NCI-H748 treated with DMSO at 0.1 percent for 48 hours (cell line): ENCODE measurements around the gene HEPH.
"Not testable (repeated sequence)": the region's sequence is repeated elsewhere in the genome, so short reads cannot be mapped to it uniquely, and the experiment has no call there.

Experiments
- DNase-seq: peaks from one replicate; lab custom pipeline; 2025; lab: John Stamatoyannopoulos, UW

HEPH gene, protein sequence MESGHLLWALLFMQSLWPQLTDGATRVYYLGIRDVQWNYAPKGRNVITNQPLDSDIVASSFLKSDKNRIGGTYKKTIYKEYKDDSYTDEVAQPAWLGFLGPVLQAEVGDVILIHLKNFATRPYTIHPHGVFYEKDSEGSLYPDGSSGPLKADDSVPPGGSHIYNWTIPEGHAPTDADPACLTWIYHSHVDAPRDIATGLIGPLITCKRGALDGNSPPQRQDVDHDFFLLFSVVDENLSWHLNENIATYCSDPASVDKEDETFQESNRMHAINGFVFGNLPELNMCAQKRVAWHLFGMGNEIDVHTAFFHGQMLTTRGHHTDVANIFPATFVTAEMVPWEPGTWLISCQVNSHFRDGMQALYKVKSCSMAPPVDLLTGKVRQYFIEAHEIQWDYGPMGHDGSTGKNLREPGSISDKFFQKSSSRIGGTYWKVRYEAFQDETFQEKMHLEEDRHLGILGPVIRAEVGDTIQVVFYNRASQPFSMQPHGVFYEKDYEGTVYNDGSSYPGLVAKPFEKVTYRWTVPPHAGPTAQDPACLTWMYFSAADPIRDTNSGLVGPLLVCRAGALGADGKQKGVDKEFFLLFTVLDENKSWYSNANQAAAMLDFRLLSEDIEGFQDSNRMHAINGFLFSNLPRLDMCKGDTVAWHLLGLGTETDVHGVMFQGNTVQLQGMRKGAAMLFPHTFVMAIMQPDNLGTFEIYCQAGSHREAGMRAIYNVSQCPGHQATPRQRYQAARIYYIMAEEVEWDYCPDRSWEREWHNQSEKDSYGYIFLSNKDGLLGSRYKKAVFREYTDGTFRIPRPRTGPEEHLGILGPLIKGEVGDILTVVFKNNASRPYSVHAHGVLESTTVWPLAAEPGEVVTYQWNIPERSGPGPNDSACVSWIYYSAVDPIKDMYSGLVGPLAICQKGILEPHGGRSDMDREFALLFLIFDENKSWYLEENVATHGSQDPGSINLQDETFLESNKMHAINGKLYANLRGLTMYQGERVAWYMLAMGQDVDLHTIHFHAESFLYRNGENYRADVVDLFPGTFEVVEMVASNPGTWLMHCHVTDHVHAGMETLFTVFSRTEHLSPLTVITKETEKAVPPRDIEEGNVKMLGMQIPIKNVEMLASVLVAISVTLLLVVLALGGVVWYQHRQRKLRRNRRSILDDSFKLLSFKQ

DNA sequence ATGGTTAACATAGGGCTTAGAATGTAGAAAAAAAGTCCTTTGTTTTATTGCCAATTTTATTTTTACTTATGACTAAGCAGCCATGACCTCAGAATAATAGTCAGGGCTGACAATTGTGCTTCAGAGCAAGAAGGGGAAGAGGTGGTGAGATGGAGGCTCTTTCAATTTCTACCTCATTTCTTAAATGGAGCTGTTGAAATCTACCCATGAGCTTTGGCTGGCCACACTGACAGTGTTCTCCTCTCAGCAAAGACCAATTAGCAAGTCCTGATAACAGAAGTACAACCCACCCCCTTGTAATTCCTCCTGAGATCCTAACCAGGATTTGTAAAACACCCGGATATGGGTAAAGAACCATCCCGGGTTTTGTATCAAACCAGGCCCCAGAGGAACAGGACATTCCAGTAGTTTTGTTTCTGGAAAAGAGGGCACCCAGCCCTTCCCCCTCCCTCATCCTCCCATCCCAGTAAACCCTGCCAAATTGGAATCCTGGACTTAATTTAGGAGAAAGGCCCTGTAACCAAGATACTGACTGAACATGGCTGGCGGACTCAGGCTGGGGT is at the start of gene HEPH:
HEPH (plus strand) TSS at position 399 of the 563 bp plus-strand sequence. CDS start 6,324 bp downstream, outside the sequence.
- no peak for DNase-seq

DNA sequence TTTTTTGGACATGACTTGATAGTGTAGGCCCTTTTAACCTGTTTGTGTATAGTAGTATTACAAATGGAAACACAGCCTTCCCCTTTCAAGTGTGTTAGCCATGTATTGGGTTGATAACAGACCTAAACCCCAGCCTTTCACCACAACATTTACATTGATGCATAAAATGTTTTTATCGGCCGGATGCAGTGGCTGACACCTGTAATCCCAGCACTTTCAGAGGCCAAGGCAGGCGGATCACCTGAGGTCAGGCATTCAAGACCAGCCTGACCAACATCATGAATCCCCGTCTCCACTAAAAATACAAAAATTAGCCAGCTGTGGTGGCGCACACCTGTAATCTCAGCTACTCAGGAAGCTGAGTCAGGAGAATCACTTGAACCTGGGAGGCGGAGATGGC is 45.3 kb upstream of the HEPH start:
- DNase-seq = not testable (repeated sequence)

DNA sequence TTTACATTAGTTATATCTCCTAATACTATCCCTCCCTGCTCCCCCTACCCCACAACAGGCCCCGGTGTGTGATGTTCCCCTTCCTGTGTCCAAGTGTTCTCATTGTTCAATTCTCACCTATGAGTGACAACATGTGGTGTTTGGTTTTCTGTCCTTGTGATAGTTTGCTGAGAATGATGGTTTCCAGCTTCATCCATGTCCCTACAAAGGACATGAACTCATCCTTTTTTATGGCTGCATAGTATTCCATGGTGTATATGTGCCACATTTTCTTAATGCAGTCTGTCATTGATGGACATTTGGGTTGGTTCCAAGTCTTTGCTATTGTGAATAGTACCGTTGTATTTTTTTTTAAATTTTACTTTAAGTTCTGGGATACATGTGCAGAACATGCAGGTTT is 42.7 kb upstream of the HEPH start:
- DNase-seq = not testable (repeated sequence)

DNA sequence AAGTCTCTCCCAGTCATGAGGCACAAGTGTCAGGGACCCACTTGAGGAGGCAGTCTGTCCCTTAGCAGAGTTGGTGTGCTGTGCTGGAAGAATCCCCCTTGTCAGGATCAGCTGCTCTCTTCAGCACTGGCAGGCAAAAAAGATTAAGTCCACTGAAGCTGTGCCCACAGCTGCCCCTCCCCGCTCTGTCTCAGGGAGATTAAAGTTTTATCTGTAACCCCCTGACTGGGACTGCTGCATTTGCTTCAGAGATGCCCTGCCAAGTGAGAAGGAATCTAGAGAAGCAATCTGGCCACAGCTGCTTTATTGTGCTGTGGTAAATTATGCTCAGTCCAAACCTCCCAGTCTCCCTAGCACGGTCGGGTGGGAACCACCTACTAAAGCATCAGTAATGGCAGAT is 37.4 kb upstream of the HEPH start:
- no peak for DNase-seq

DNA sequence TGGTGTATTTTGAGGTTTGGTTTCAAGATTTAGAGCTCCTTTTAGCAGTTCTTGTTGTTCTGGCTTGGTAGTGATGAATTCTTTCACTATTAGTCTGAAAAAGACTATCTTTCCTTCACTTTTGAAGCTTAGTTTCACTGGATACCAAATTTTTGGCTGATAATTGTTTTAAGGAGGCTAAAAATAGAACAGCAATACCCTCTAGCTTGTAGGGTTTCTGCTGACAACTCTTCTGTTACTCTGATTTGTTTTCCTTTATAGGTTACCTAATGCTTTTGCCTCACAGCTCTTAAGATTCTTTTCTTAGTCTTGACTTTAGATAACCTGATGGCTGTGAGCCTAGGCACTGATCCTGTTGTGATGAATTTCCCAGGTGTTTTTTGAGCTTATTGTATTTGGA is 33.6 kb upstream of the HEPH start:
- DNase-seq = no peak

DNA sequence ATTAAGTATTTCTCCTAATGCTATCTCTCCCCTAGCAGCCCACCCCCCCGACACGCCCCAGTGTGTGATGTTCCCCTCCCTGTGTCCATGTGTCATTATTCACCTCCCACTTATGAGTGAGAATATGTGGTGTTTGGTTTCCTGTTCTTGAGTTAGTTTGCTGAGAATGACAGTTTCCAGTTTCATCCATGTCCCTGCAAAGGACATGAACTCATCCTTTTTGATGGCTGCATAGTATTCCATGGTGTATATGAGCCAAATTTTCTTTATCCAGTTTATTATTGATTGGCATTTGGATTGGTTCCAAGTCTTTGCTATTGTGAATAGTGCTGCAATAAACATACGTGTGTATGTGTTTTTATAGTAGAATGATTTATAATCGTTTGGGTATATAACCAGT is 28.8 kb upstream of the HEPH start:
- not testable (repeated sequence) for DNase-seq

DNA sequence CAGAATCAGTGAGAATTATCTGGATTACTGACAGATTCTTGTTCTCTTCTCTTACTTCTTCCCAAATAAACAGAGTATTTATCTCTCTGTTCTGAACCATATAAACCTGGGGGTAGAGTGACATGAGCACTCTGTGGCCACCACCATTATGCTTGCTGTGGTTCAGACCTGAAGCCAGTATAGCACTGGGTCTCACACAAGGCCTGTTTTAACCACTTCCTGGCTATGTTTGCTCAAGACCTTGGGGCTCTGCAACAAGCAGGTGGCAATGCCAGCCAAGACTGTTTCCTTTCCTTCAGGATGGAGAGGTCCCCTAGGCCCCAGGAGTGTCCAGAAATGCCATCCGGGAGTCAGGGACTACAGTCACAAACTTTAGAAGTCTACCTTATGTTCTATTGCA is 21.7 kb upstream of the HEPH start:
- no peak for DNase-seq

DNA sequence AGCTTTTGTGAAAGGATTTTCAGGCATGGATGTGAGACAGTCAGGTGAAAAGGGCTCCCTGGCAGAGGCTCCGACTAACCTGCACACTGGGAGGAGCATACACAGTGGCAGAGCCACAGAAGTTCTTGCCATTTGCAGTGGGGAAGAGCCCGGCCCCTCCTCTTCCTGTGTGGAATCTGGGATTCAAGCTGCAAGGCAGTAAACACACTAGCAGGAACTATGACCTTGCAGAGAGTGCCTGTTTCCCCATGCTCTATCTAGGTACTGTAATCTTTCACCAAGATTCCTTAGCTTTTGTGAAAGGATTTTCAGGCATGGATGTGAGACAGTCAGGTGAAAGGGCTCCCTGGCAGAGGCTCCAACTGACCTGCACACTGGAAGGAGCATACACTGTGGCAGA is 19.8 kb upstream of the HEPH start:
- no peak for DNase-seq

DNA sequence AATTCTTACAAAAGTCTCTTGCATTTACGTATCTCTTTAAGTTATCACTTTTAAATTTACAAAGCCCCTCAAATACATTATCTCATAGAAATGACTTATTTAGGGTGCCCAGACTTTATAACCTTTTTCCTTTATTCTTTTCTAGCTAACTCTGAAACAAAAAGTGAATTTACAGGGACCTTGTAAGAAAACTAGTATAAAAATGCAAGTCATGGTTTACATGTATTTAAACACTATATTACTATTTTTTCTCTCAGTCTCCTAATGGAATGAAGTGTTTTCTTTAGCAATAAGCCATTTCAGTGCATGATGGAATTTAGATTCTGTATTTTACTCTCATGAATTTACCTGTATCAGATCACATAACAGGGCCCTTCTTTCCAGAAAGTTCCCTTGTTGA is 14.5 kb upstream of the HEPH start:
- no peak for DNase-seq

DNA sequence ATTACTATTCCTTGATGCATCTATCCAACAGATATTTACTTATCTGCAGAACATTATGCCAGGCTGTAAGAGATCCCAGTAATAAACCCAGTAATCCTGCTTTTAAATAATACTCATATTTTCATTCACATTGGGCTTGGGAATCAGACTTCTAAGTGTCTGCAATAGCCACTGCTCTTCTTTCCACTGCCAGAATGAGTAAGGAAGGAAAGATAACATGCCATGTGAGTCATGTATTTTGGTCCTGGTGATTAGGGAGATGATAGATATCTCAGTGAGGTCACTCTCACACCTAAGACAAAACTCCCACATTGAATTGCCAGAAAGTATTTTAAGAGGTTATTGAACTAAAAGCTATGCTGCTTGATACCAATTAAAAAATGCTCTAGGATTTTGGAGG is 13.9 kb upstream of the HEPH start:
- DNase-seq = no peak

DNA sequence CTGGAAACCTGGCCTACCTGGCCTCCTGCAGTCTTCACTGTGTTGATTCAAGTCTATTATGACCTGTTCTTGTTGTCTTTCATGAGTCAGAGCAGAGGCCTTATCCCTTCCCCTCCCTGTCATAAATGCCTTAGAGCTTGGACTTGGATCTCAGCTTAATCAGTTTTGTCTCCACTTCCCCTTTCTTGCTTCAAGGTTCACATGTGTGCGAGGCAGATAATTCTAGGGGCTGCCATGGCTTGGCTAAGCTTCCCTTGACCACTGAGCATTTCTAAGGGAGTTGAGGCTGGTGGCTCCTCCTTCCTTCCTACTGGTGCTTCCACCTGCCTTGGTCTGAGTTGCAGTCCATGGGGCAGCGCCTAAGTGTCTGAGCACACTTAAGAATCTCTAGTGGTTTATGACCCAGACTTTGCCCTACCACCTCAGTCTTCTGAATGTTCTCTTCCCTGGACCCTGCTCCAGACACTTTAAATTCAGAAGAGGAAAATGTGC is 1.7 kb upstream of the HEPH start:
- no peak for DNase-seq

DNA sequence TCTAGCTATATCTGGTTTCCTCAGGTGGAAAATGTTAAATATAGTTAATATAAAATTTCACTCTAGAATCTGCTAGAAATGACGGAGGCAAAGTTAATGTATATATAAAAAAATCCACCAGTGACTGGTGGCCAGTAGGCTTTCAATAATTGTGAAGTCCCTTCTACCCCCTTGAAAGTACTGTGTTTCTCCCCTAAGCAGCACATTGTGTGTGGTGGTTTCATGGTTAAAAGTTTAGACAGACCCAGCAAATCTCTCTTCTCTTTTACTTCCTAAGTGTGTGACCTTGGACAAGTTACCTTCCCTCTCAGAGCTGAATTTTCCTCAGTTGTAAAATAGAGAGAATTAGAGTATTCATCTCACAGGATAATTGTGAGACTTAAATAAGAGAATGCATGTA is 600 bp upstream of the HEPH start:
- DNase-seq = no peak

DNA sequence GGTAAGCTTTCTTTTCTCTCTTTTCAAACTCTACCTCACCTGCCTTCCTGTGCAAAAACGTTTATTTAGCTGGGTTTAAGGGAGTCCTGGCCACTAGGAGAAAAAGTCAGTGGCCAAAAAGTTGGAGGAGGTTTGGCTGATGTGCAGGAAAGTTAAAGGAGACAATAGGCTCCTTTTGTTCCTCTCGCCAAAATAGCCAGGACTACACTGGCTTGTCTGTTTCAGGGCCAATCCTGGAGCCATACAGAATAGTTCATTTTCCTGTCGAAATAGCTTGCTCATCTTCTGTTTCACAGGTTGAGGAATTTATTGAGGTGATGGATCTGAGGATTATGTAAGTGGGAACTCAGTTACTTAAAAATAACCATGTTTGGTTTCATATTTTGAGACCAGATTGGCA is 423 bp downstream of the HEPH start:
- DNase-seq = no peak

DNA sequence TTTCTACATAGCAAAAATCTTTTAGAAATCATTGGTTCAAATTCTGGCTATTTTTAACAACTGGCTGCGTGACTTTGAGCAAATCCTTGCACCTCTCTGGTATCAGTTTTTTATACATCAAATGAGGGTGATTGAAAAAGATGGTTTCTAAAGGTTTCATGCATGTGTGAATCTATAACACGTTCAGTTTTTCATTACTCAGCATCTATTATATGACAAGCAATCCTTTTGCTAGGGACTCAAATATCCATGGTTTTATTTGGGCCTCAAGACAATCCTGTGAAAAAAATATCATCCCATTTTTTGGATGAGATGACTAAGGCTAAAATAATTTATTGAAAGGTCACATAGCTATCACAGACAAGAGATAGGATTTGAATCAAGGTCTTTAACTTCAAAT is 884 bp downstream of the HEPH start:
- no peak for DNase-seq

DNA sequence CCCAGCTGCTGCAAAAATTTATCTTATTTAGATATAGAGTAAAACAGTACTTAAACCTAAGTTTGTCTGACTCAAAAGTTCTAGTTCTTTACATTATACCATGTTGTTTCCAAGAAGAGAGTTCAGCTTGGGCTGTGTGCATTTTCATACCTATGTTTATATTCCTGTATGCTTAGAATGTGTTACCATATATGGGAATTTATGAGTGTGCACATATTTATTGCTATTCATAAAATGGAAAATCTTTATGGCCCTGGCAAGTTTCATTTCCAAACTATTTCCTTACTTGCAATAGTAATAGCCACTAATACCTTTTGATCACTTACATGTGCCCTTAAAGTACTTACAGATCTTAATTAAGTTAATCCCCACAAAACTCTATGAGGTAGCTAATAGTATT is 2.6 kb downstream of the HEPH start:
- no peak for DNase-seq

DNA sequence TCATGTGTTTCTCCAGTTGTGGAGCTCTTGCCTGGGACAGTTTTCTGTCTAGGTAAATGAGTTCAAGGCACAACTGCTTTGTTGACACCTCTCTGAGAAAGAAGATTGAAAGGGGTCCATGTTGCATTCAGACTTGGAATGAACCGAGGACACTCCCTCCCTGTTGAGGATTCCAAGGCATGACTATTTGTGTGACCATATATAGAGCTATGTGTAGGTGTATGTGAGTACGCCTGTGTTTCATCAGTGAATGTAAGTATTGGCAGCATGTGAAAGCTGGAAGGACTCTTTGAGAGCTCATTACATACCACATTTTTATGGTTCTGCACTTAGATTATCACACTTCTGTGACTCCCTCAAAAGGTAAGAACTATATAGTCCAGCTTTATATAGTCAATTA is 3.4 kb downstream of the HEPH start:
- no peak for DNase-seq

DNA sequence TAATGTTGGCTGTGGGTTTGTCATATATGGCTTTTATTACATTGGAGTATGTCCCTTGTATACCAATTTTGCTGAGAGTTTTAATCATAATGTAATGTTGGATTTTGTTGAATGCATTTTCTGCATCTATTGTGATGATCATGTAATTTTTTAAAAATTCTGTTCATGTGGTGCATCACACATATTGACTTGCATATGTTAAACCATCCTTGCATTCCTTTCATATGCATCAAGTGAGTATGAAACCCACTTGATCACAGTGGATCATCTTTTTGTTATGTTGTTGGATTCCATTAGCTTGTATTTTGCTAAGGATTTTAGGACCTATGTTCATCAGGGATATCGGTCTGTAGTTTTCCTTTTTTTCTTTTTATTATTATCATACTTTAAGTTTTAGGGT is 12.1 kb downstream of the HEPH start:
- DNase-seq = no peak

DNA sequence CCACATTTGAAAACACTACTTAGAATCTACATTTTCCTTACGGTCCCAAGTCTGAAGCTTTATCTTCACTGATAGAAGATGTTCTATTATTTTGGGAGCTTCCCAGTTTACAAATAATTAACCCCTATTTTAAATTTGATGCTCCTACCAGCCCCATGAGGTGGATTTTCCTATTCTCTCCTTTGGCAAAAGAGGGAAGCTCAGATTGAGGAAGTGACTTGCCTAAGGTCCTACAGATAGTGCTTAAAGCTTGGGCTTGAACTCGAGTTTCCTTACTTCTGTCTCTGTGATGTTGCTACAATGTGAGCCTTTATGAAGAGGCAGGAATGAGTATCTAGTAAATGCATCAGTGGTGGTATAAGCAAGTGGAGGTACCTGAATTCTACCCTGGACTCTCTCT is 27.5 kb downstream of the HEPH start:
- no peak for DNase-seq

DNA sequence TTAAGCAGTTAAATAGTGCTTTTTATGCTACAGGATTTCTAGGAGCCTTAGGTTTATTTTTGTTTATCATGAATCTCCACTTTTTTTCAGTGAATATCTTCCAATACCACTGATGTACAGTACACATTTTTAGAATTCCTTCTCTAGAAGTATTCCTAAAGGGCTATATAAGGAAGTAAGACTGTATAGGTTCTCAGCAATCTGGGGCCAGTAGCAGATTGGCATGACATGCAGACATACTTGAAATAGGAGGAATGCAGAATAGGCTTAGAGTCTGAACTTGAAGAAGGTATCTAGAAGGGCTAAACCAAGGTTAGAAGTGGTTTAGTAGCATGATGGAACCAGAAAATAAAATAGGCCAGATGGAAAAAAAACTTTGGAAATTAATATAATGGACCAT is 29.8 kb downstream of the HEPH start:
- DNase-seq = no peak

DNA sequence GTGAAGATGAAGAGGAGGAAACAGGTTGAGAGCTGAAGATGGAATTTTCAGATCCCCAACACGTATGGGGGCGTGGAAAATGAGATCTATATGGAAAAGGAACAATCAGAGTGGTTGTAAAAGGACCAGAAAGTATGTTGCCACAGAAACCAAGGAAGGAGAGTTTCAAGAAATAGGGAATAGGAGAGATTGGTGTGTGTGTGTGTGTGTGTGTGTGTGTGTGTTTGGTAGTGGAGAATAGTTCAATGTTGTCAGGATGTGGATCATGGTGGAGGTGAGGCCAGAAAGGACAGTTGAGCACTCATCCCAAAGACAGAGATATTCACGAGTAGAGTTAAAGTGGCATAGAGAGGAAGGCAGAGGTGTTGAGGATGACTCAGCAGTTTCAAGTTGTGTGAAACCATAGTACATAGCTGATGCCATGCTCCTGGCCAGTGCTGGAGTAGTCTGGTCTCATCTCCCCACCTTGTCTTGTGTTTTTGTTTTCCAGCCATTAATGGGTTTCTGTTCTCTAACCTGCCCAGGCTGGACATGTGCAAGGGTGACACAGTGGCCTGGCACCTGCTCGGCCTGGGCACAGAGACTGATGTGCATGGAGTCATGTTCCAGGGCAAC is 36.1 kb downstream of the HEPH start:
- DNase-seq = no peak

DNA sequence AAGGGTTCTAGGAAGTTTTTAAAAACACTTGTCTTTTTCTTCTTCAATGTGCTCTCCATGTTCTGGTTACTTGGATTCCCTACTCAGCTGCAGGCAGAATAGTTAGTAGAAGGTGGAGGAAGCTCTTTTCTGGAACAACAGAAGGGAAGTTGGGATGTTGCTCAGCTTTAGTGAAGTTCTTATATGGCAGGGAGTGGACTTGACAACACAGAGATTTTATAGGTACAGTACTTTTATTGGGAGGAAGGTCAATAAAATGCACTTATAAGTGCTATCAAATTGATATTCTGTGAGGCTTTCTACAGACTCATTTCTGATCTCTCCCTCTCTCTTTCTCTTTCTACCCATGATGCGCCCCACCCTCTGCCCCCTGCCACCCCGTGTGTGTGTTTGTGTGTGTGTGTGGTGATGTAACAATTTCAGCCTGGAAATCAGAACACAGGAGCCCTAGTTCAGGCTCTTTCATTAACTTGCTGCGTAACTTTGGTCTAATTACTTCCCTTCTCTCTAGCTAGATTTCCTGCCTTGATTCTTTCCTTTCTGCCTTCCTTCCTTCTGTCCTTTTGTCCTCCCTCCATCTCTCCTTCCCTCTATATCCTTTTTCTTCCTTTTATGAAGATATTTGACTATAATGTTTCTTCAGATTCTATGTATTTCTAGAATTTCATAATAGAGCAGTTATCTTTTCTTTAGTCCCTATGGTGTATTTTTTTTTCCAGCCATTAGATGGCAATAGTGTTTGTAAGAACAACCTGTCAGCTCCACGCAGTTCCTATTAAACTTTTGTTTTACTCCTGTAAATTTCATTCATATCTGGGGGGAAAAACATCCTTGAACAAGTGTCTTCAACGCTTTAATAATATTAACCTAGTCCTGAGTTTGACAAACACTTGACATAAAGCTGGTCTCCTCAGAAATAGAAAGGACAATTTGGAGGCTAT is 37.1 kb downstream of the HEPH start:
- DNase-seq = no peak
